ENCODE measurements around the gene NPY.

- TF ChIP-seq CTCF (IDR thresholded peaks at IDR 0.05) (no peak), POLR2A (IDR thresholded peaks at IDR 0.05) (no peak)
These were observed 17.7 kb downstream of the NPY start for GRCh38 chr7:24301703-24302102.
